Measurements from ENCODE around the gene MRPL2. TPM values are rescaled to one million over a fixed set of nuclear protein-coding genes. Genes with fewer than 3 reads are reported as not detected.

The MRPL2 gene
- total RNA-seq, 2 donors from 2014 or later: 7.4 to 10.6 TPM

DNA sequence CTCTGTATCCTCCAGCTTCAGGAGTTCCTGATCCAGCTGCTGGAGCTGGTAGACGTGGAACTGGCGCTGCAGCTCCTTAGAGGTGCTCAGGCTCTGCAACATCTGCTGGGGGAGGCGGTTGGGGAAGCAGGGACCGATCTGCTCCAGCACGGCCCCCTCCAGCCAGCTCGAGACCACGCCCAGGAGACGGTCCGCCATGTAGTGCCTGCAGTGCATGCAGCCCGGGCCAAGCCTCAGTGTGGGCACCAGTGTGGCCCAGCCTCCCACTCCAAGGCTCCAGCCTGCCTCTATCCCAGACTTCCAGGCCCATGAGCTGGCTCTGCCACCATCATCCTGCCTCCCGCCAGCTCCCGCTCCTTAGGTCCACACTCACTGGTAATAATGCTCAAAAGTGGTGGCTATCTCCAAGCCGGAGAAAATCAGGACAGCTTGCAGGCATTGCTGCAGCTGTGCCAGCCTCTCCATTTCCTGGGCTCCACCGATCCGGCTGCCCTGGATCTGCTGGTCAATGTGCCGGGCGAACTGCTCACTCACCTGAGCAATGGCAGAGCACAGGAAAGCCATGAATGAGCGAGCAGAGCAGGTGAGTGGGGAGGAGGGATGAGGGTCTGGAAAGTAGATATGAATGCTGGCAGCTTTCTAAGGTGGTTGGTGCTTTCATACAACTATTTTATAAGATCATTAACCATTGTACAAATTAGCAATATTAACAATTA is 18.5 kb downstream of the MRPL2 start:
- DNase-seq (ENCODE audit: low spot score): no peak
- H3K4me3 ChIP-seq: no peak overlapping the region
- no peaks in the 10 kb centered on the region for H3K27me3 ChIP-seq (replicated peaks; ENCODE audit: insufficient read depth)
- H3K9me3 ChIP-seq: no peaks in the 10 kb centered on the region
- no peak overlapping the region for H3K27ac ChIP-seq
- peaks cover 45% of the 10 kb centered on the region for H3K36me3 ChIP-seq
- TF ChIP-seq, protein P1, sequence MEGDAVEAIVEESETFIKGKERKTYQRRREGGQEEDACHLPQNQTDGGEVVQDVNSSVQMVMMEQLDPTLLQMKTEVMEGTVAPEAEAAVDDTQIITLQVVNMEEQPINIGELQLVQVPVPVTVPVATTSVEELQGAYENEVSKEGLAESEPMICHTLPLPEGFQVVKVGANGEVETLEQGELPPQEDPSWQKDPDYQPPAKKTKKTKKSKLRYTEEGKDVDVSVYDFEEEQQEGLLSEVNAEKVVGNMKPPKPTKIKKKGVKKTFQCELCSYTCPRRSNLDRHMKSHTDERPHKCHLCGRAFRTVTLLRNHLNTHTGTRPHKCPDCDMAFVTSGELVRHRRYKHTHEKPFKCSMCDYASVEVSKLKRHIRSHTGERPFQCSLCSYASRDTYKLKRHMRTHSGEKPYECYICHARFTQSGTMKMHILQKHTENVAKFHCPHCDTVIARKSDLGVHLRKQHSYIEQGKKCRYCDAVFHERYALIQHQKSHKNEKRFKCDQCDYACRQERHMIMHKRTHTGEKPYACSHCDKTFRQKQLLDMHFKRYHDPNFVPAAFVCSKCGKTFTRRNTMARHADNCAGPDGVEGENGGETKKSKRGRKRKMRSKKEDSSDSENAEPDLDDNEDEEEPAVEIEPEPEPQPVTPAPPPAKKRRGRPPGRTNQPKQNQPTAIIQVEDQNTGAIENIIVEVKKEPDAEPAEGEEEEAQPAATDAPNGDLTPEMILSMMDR (IDR thresholded peaks at IDR 0.05): no peak
- no peaks in the 10 kb centered on the region for H3K4me1 ChIP-seq (ENCODE audit: control insufficient read depth in 1 of 2, low read depth in 2 of 2)
- ATAC-seq (ENCODE audit: insufficient number of reproducible peaks, low FRiP score, low read depth): no peak

DNA sequence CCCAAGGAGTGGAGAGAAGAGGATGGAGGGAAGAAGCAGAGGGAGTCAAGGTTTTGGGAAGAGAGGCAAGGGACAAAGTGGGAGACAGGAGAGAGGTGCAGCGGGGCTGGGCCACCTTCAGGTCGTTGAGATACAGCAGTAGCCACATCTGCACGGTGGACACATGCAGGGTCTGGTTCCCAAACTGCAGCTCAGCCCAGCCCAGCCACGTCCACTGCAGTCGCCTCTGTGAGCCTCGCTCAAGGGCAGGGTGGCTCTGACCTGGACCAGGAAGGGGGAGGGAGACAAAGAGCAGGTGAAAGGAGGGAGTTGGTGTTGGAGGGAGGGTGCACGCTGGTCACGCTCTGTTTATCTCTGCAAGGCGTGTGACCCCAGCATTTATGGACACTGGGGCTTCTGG is 20.5 kb downstream of the MRPL2 start:
- ATAC-seq (ENCODE audit: insufficient number of reproducible peaks, low FRiP score, low read depth) (no peak), DNase-seq (ENCODE audit: low spot score) (no peak)
- Histone ChIP-seq H3K27me3 (replicated peaks; ENCODE audit: insufficient read depth) (no peaks in the 10 kb centered on the region), H3K36me3 (peaks cover 44% of the 10 kb centered on the region), H3K27ac (no peak overlapping the region), H3K9me3 (no peaks in the 10 kb centered on the region), H3K4me1 (ENCODE audit: control insufficient read depth in 1 of 2, low read depth in 2 of 2) (no peaks in the 10 kb centered on the region), H3K4me3 (no peak overlapping the region)
- TF ChIP-seq, protein P1 (IDR thresholded peaks at IDR 0.05): no peak

GRCh38 chr6:43037706-43038105 is 21.5 kb downstream of the MRPL2 start:
- H3K36me3 ChIP-seq: peaks cover 35% of the 10 kb centered on the region

DNA sequence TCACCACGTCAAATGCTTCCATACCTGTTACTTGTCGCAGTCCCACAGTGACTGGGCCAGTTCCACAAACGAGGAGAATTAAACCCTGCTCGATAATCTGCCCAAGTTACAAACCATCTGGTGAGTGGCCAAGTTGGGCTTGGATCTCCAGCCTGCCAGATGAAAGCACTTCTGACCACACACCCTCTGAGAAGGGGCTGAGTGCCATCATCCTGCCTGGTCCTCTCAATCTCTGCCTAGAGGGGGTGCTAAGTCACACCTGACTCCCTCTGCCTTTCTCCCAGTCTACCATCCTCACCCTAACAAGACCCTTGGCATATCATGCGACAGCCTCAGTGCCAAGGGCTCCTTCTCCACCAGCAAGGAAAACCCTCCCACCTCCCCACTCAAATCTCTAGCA is 22.0 kb downstream of the MRPL2 start:
- H3K4me3 ChIP-seq: no peak overlapping the region
- H3K36me3 ChIP-seq: peaks cover 31% of the 10 kb centered on the region
- ATAC-seq (ENCODE audit: insufficient number of reproducible peaks, low FRiP score, low read depth): no peak
- H3K27me3 ChIP-seq (replicated peaks; ENCODE audit: insufficient read depth): no peaks in the 10 kb centered on the region
- no peaks in the 10 kb centered on the region for H3K9me3 ChIP-seq
- no peaks in the 10 kb centered on the region for H3K4me1 ChIP-seq (ENCODE audit: control insufficient read depth in 1 of 2, low read depth in 2 of 2)
- H3K27ac ChIP-seq: no peak overlapping the region
- TF ChIP-seq, protein P1 (IDR thresholded peaks at IDR 0.05): no peak
- no peak for DNase-seq (ENCODE audit: low spot score)

More at GRCh38 chr6:43037706-43038105, 21.5 kb downstream of the MRPL2 start:
- Histone ChIP-seq H3K9me3 (no peaks in the 10 kb centered on the region), H3K4me1 (ENCODE audit: control insufficient read depth in 1 of 2, low read depth in 2 of 2) (no peaks in the 10 kb centered on the region), H3K27ac (no peak overlapping the region), H3K4me3 (no peak overlapping the region), H3K27me3 (replicated peaks; ENCODE audit: insufficient read depth) (no peaks in the 10 kb centered on the region)
- DNase-seq (ENCODE audit: low spot score) (no peak), ATAC-seq (ENCODE audit: insufficient number of reproducible peaks, low FRiP score, low read depth) (no peak)
- TF ChIP-seq, protein P1 (IDR thresholded peaks at IDR 0.05): no peak

DNA sequence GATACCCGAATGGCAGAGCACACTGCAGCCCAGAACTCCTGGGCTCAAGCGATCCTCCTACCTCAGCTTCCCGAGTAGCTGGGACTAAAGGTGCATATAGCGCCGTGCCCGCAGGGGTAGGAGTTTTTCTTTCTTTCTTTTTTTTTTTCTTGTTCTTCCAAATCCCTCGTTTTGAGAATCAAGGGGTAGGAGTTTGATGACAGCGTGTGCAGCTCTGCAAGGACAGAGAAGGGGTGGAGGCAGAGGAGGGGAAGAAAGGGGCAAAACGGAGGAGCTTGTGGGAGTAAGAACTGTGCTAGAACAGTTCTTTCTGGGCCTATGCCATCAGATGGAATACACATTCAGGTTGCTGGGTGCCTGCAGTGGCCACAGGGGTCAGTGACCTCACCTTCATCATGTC is 22.5 kb downstream of the MRPL2 start:
- Histone ChIP-seq H3K4me3 (no peak overlapping the region), H3K9me3 (no peaks in the 10 kb centered on the region), H3K36me3 (peaks cover 31% of the 10 kb centered on the region), H3K27ac (no peak overlapping the region), H3K4me1 (ENCODE audit: control insufficient read depth in 1 of 2, low read depth in 2 of 2) (no peaks in the 10 kb centered on the region), H3K27me3 (replicated peaks; ENCODE audit: insufficient read depth) (no peaks in the 10 kb centered on the region)
- ATAC-seq (ENCODE audit: insufficient number of reproducible peaks, low FRiP score, low read depth): no peak
- TF ChIP-seq, protein P1 (IDR thresholded peaks at IDR 0.05): no peak
- no peak for DNase-seq (ENCODE audit: low spot score)

Data from thoracic aorta (tissue), 2 donors.